ENCODE results near the gene FHAD1. TPM values are rescaled to one million over a fixed set of nuclear protein-coding genes. Genes with fewer than 3 reads are reported as not detected.

The FHAD1 gene
- total RNA-seq, 3 donors from 2014 or later (not counting 1 experiment from before 2014, with no cell fraction given): 0.72 to 1.9 (median 1.7) TPM

GRCh38 chr1:15343729-15344128 is 96.7 kb downstream of the FHAD1 start:
- Mint-ChIP-seq H3K4me3 (peak overlapping the region; percentile 79), H3K36me3 (no peaks in the 10 kb centered on the region), H3K27me3 (ENCODE audit: low read depth in 2 of 2) (no peaks in the 10 kb centered on the region), H3K4me1 (peaks cover 81 to 89% of the 10 kb centered on the region in 2 donors), H3K9me3 (no peaks in the 10 kb centered on the region), H3K27ac (peak overlapping the region; percentile 88)
- no peaks in the 10 kb centered on the region for H3K36me3 ChIP-seq (ENCODE audit: control insufficient read depth, insufficient read depth, low read length)
- H3K4me3 ChIP-seq (ENCODE audit: low read length): no peak overlapping the region
- H3K4me1 ChIP-seq (ENCODE audit: control insufficient read depth, insufficient read depth, low read length): peaks cover 86% of the 10 kb centered on the region
- no peaks in the 10 kb centered on the region for H3K27me3 ChIP-seq (ENCODE audit: control insufficient read depth, insufficient read depth, low read length)
- no peak for DNase-seq
- no peaks in the 10 kb centered on the region for H3K9me3 ChIP-seq (ENCODE audit: control insufficient read depth, insufficient read depth, low read length)
- intact Hi-C loops (cut with micrococcal nuclease): no loop called here
- H3K27ac ChIP-seq (ENCODE audit: low read length): peak overlapping the region; percentile 8
- ATAC-seq: no peak
- 50% methylated on average over 11 of the region's 11 CpGs for WGBS (ENCODE audit: insufficient coverage)
- no peak for TF ChIP-seq CTCF (IDR thresholded peaks at IDR 0.05)

- peak overlapping the region; percentile 88 for H3K27ac Mint-ChIP-seq
- no peaks in the 10 kb centered on the region for H3K9me3 Mint-ChIP-seq
- no peak for DNase-seq
- Histone ChIP-seq H3K27me3 (ENCODE audit: control insufficient read depth, insufficient read depth, low read length) (no peaks in the 10 kb centered on the region), H3K9me3 (ENCODE audit: control insufficient read depth, insufficient read depth, low read length) (no peaks in the 10 kb centered on the region), H3K36me3 (ENCODE audit: control insufficient read depth, insufficient read depth, low read length) (no peaks in the 10 kb centered on the region), H3K4me3 (ENCODE audit: low read length) (no peak overlapping the region), H3K4me1 (ENCODE audit: control insufficient read depth, insufficient read depth, low read length) (peaks cover 87% of the 10 kb centered on the region), H3K27ac (ENCODE audit: low read length) (no peak overlapping the region)
- no peaks in the 10 kb centered on the region for H3K36me3 Mint-ChIP-seq
- WGBS (ENCODE audit: insufficient coverage): 100% methylated on average over 3 of the region's 3 CpGs
- no peak for ATAC-seq
- H3K4me3 Mint-ChIP-seq: peak overlapping the region; percentile 79
- H3K4me1 Mint-ChIP-seq: peaks cover 82 to 87% of the 10 kb centered on the region in 2 donors
- H3K27me3 Mint-ChIP-seq (ENCODE audit: low read depth in 2 of 2): no peaks in the 10 kb centered on the region
- intact Hi-C loops (cut with micrococcal nuclease): no loop called here
- no peak for TF ChIP-seq CTCF (IDR thresholded peaks at IDR 0.05)
Observed at GRCh38 chr1:15344380-15344779, 97.4 kb downstream of the FHAD1 start.

GRCh38 chr1:15344800-15345704 is 98.0 kb downstream of the FHAD1 start:
- no peak for TF ChIP-seq CTCF (IDR thresholded peaks at IDR 0.05)
- H3K27ac Mint-ChIP-seq: peak overlapping the region; percentile 88
- peaks cover 86% of the 10 kb centered on the region for H3K4me1 ChIP-seq (ENCODE audit: control insufficient read depth, insufficient read depth, low read length)

More at GRCh38 chr1:15344800-15345704, 98.0 kb downstream of the FHAD1 start:
- H3K36me3 Mint-ChIP-seq: no peaks in the 10 kb centered on the region
- H3K9me3 Mint-ChIP-seq: no peaks in the 10 kb centered on the region
- Histone ChIP-seq H3K9me3 (ENCODE audit: control insufficient read depth, insufficient read depth, low read length) (no peaks in the 10 kb centered on the region), H3K36me3 (ENCODE audit: control insufficient read depth, insufficient read depth, low read length) (no peaks in the 10 kb centered on the region), H3K4me3 (ENCODE audit: low read length) (no peak overlapping the region), H3K27me3 (ENCODE audit: control insufficient read depth, insufficient read depth, low read length) (no peaks in the 10 kb centered on the region), H3K27ac (ENCODE audit: low read length) (peak overlapping the region; percentile 94)
- DNase-seq: no peak
- H3K27me3 Mint-ChIP-seq (ENCODE audit: low read depth in 2 of 2): no peaks in the 10 kb centered on the region
- H3K4me3 Mint-ChIP-seq: peak overlapping the region; percentile 79
- 83% methylated on average over 23 of the region's 23 CpGs for WGBS (ENCODE audit: insufficient coverage)
- no peak for ATAC-seq
- intact Hi-C loops (cut with micrococcal nuclease): loop anchor here (5.0 kb wide), 1 partner anchor 37 kb away; no protein-coding TSS in a partner anchor
- H3K4me1 Mint-ChIP-seq: peaks cover 78 to 85% of the 10 kb centered on the region in 2 donors
